Astrocyte (in vitro differentiated cells and primary cell): ENCODE measurements around the gene BEX3. TPM values are rescaled to one million over a fixed set of nuclear protein-coding genes. Genes with fewer than 3 reads are reported as not detected.
A peak's percentile ranks its signal among the peaks of the same experiment; 100 is the strongest.
"Not testable (repeated sequence)": the region's sequence is repeated elsewhere in the genome, so short reads cannot be mapped to it uniquely, and the experiment has no call there.

ENCODE experiments used
- DNase-seq: peaks from one replicate; pipeline ENCODE4 v3.0.0-alpha.2; 2010; ENCODE audit warnings: low read depth
- FAIRE-seq: peaks from 2 replicates; lab custom pipeline; 2011; peaks lifted over from hg19 to GRCh38; lab: Jason Lieb, UNC
- H2AFZ ChIP-seq: 2 replicates; pipeline ENCODE4 v1.6.0; 2012; ENCODE audit warnings: low read depth, low read length, inconsistent platforms
- H3K27ac ChIP-seq: 2 replicates; pipeline ENCODE4 v1.5.1; 2011; ENCODE audit warnings: low read depth, low read length, inconsistent platforms
- H3K27me3 ChIP-seq: 2 replicates; pipeline ENCODE4 v1.6.0; 2011; ENCODE audit warnings: low read length, inconsistent platforms; ENCODE audit not compliant: insufficient read depth
- H3K36me3 ChIP-seq: 2 replicates; pipeline ENCODE4 v1.5.1; 2011; ENCODE audit warnings: low read length, inconsistent platforms; ENCODE audit not compliant: insufficient read depth
- H3K4me1 ChIP-seq: 2 replicates; pipeline ENCODE4 v1.5.1; 2011; ENCODE audit warnings: low read length, inconsistent platforms; ENCODE audit not compliant: insufficient read depth
- H3K4me2 ChIP-seq: 2 replicates; pipeline ENCODE4 v1.6.0; 2012; ENCODE audit warnings: low read length, inconsistent platforms
- H3K4me3 ChIP-seq: 2 replicates; pipeline ENCODE4 v1.5.1; 2011; ENCODE audit warnings: low read depth, mild to moderate bottlenecking, low read length, inconsistent platforms; ENCODE audit not compliant: insufficient read depth
- H3K79me2 ChIP-seq: 2 replicates; pipeline ENCODE4 v1.6.0; 2012; ENCODE audit warnings: mild to moderate bottlenecking, low read length, inconsistent platforms; ENCODE audit not compliant: insufficient read depth
- H3K9ac ChIP-seq: 2 replicates; pipeline ENCODE4 v1.6.0; 2012; ENCODE audit warnings: mild to moderate bottlenecking, low read length, inconsistent platforms
- H3K9me3 ChIP-seq: 2 replicates; pipeline ENCODE4 v1.5.1; 2012; ENCODE audit warnings: low read depth, mild to moderate bottlenecking, low read length, inconsistent platforms; ENCODE audit not compliant: insufficient read depth
- H4K20me1 ChIP-seq: 2 replicates; pipeline ENCODE4 v1.6.0; 2012; ENCODE audit warnings: low read length, inconsistent platforms; ENCODE audit not compliant: insufficient read depth
- H3K27ac Mint-ChIP-seq: one replicate; pipeline ENCODE4 v1.8.0; 2021; ENCODE audit warnings: mild to moderate bottlenecking, mixed read lengths; ENCODE audit not compliant: unreplicated experiment
- H3K27me3 Mint-ChIP-seq: one replicate; pipeline ENCODE4 v1.8.0; 2021; ENCODE audit warnings: low read depth, mixed read lengths; ENCODE audit not compliant: unreplicated experiment
- H3K36me3 Mint-ChIP-seq: one replicate; pipeline ENCODE4 v1.8.0; 2021; ENCODE audit warnings: low read depth, mixed read lengths; ENCODE audit not compliant: unreplicated experiment
- H3K4me1 Mint-ChIP-seq: one replicate; pipeline ENCODE4 v1.8.0; 2021; ENCODE audit warnings: low read depth, mixed read lengths; ENCODE audit not compliant: unreplicated experiment
- H3K4me3 Mint-ChIP-seq: one replicate; pipeline ENCODE4 v1.8.0; 2021; ENCODE audit warnings: mild to moderate bottlenecking, moderate library complexity, mixed read lengths; ENCODE audit not compliant: unreplicated experiment
- H3K9me3 Mint-ChIP-seq: one replicate; pipeline ENCODE4 v1.8.0; 2021; ENCODE audit warnings: mild to moderate bottlenecking, mixed read lengths; ENCODE audit not compliant: unreplicated experiment
- EZH2 ChIP-seq: IDR thresholded peaks from 2 replicates; pipeline ENCODE4 v1.6.1; 2012; ENCODE audit warnings: mild to moderate bottlenecking, low read length, inconsistent platforms; ENCODE audit not compliant: insufficient read depth
- total RNA-seq: library from RNA; stranded (reverse); gene quantifications from 2 replicates; pipeline ENCODE4 v1.2.1, GENCODE V29; 2021
- TF ChIP-seq, protein P1 (sequence below): IDR thresholded peaks from 2 replicates; pipeline ENCODE4 v1.5.1; 2011; ENCODE audit warnings: low read depth, mild to moderate bottlenecking, inconsistent platforms, low read length, moderate library complexity; ENCODE audit not compliant: insufficient read depth

Gene BEX3
- total RNA-seq, 1 donor from 2014 or later: 241 TPM

- Histone ChIP-seq H3K4me1 (peaks cover 2% of the 10 kb centered on the region), H3K36me3 (no peaks in the 10 kb centered on the region), H3K9me3 (no peaks in the 10 kb centered on the region), H3K27ac (no peak overlapping the region), H3K4me2 (no peak overlapping the region), H3K27me3 (no peaks in the 10 kb centered on the region), H2AFZ (no peak overlapping the region), H3K79me2 (no peaks in the 10 kb centered on the region), H4K20me1 (no peaks in the 10 kb centered on the region), H3K9ac (no peak overlapping the region), H3K4me3 (no peak overlapping the region)
- Mint-ChIP-seq H3K4me1 (peaks cover 6% of the 10 kb centered on the region), H3K27me3 (peaks cover 4% of the 10 kb centered on the region), H3K27ac (no peak overlapping the region), H3K36me3 (peaks cover 1% of the 10 kb centered on the region), H3K4me3 (no peak overlapping the region), H3K9me3 (no peaks in the 10 kb centered on the region)
- no peak for DNase-seq
- peak; percentile 82 for FAIRE-seq
- TF ChIP-seq, protein P1, sequence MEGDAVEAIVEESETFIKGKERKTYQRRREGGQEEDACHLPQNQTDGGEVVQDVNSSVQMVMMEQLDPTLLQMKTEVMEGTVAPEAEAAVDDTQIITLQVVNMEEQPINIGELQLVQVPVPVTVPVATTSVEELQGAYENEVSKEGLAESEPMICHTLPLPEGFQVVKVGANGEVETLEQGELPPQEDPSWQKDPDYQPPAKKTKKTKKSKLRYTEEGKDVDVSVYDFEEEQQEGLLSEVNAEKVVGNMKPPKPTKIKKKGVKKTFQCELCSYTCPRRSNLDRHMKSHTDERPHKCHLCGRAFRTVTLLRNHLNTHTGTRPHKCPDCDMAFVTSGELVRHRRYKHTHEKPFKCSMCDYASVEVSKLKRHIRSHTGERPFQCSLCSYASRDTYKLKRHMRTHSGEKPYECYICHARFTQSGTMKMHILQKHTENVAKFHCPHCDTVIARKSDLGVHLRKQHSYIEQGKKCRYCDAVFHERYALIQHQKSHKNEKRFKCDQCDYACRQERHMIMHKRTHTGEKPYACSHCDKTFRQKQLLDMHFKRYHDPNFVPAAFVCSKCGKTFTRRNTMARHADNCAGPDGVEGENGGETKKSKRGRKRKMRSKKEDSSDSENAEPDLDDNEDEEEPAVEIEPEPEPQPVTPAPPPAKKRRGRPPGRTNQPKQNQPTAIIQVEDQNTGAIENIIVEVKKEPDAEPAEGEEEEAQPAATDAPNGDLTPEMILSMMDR: no peak
- TF ChIP-seq EZH2: no peak
Measured at GRCh38 chrX:103406256-103406655, 29.9 kb downstream of the BEX3 start.

- no peaks in the 10 kb centered on the region for H3K79me2 ChIP-seq
- H3K9me3 Mint-ChIP-seq: no peaks in the 10 kb centered on the region
Measured at GRCh38 chrX:103407776-103408175, 31.4 kb downstream of the BEX3 start.

GRCh38 chrX:103411721-103412120, 35.4 kb downstream of the BEX3 start:
- H3K79me2 ChIP-seq, H3K36me3 ChIP-seq, H3K27me3 Mint-ChIP-seq, H3K9me3 ChIP-seq, H3K4me1 Mint-ChIP-seq, H3K27me3 ChIP-seq, H3K4me3 ChIP-seq, H4K20me1 ChIP-seq, H3K4me2 ChIP-seq, H3K9me3 Mint-ChIP-seq, H3K4me3 Mint-ChIP-seq, H3K36me3 Mint-ChIP-seq, H3K9ac ChIP-seq, FAIRE-seq, H3K27ac Mint-ChIP-seq, H2AFZ ChIP-seq, H3K4me1 ChIP-seq, DNase-seq, H3K27ac ChIP-seq: not testable (repeated sequence)

More at GRCh38 chrX:103407776-103408175, 31.4 kb downstream of the BEX3 start:
- no peaks in the 10 kb centered on the region for H3K27me3 Mint-ChIP-seq
- Histone ChIP-seq H3K9ac (no peak overlapping the region), H3K36me3 (no peaks in the 10 kb centered on the region), H3K4me3 (no peak overlapping the region), H3K4me2 (no peak overlapping the region), H3K27ac (no peak overlapping the region), H3K27me3 (no peaks in the 10 kb centered on the region), H2AFZ (no peak overlapping the region), H3K4me1 (peaks cover 2% of the 10 kb centered on the region), H3K9me3 (no peaks in the 10 kb centered on the region), H4K20me1 (no peaks in the 10 kb centered on the region)
- no peak overlapping the region for H3K27ac Mint-ChIP-seq
- peaks cover 1% of the 10 kb centered on the region for H3K36me3 Mint-ChIP-seq
- H3K4me3 Mint-ChIP-seq: no peak overlapping the region
- TF ChIP-seq, protein P1: no peak
- no peak for TF ChIP-seq EZH2
- no peak for DNase-seq
- peaks cover 6% of the 10 kb centered on the region for H3K4me1 Mint-ChIP-seq
- FAIRE-seq: no peak
